HEK293T (cell line): ENCODE results near the gene NELFA.

Source experiments
- CTCF ChIA-PET: fragments of 350-600 bp; formaldehyde crosslinking; extraction: SDS; loops from one replicate; lab custom pipeline; 2021; ENCODE audit warnings: antibody characterized with exemption, inconsistent platforms; lab: Yijun Ruan, JAX
- POLR2A ChIA-PET: fragments of 350-600 bp; formaldehyde crosslinking; extraction: SDS; loops from one replicate; lab custom pipeline; 2020; ENCODE audit warnings: antibody characterized with exemption, inconsistent platforms; lab: Yijun Ruan, JAX
- DNase-seq: peaks from one replicate; pipeline ENCODE4 v3.0.0; 2012; ENCODE audit warnings: mixed read lengths; ENCODE audit errors: extremely low spot score
- ARNT ChIP-seq: fragments of 450-650 bp; IDR thresholded peaks from 2 replicates; pipeline ENCODE4 v1.6.1; 2017; ENCODE audit warnings: mild to moderate bottlenecking
- BHLHE40 ChIP-seq: fragments of 450-650 bp; IDR thresholded peaks from 2 replicates; pipeline ENCODE4 v1.6.1; 2016; ENCODE audit warnings: mild to moderate bottlenecking, moderate library complexity, borderline replicate concordance
- CTBP1 ChIP-seq: fragments of 450-650 bp; IDR thresholded peaks from 2 replicates; pipeline ENCODE4 v1.6.1; 2016; ENCODE audit warnings: borderline replicate concordance
- ELF4 ChIP-seq: fragments of 450-650 bp; IDR thresholded peaks from 2 replicates; pipeline ENCODE4 v1.6.1; 2017; ENCODE audit warnings: antibody characterized with exemption
- FOXA1 ChIP-seq: fragments of 450-650 bp; IDR thresholded peaks from 2 replicates; pipeline ENCODE4 v1.6.1; 2016; ENCODE audit warnings: mild to moderate bottlenecking
- FOXK2 ChIP-seq: fragments of 450-650 bp; IDR thresholded peaks from 2 replicates; pipeline ENCODE4 v1.6.1; 2016; ENCODE audit warnings: mild to moderate bottlenecking
- FOXM1 ChIP-seq: fragments of 450-650 bp; IDR thresholded peaks from 2 replicates; pipeline ENCODE4 v1.6.1; 2017; ENCODE audit warnings: mild to moderate bottlenecking, borderline replicate concordance
- HDGF ChIP-seq: fragments of 450-650 bp; IDR thresholded peaks from 2 replicates; pipeline ENCODE4 v1.6.1; 2017; ENCODE audit warnings: antibody characterized with exemption, borderline replicate concordance
- L3MBTL2 ChIP-seq: fragments of 450-650 bp; conservative IDR thresholded peaks from 2 replicates; pipeline ENCODE4 v1.6.1; 2016; ENCODE audit warnings: mild to moderate bottlenecking
- LEF1 ChIP-seq: fragments of 450-650 bp; IDR thresholded peaks from 2 replicates; pipeline ENCODE4 v1.6.1; 2017; ENCODE audit warnings: mild to moderate bottlenecking, borderline replicate concordance
- NFRKB ChIP-seq: fragments of 450-650 bp; IDR thresholded peaks from 2 replicates; pipeline ENCODE4 v1.6.1; 2016; ENCODE audit warnings: mild to moderate bottlenecking, moderate library complexity
- PKNOX1 ChIP-seq: fragments of 450-650 bp; IDR thresholded peaks from 2 replicates; pipeline ENCODE4 v1.6.1; 2016
- SP1 ChIP-seq: fragments of 450-650 bp; IDR thresholded peaks from 2 replicates; pipeline ENCODE4 v1.6.1; 2017
- SUZ12 ChIP-seq: fragments of 450-650 bp; IDR thresholded peaks from 2 replicates; pipeline ENCODE4 v1.6.1; 2016; ENCODE audit warnings: mild to moderate bottlenecking
- TARDBP ChIP-seq: fragments of 450-650 bp; IDR thresholded peaks from 2 replicates; pipeline ENCODE4 v1.6.1; 2016
- ZNF384 ChIP-seq: fragments of 450-650 bp; IDR thresholded peaks from 2 replicates; pipeline ENCODE4 v1.6.1; 2016

The NELFA gene

GRCh38 chr4:1956631-1957030 lies 52.1 kb downstream of the NELFA start:
- no peak for DNase-seq
- CTCF ChIA-PET: no interaction called here
- POLR2A ChIA-PET: no interaction called here
- no peak for TF ChIP-seq HDGF
- TF ChIP-seq CTBP1: no peak

DNA sequence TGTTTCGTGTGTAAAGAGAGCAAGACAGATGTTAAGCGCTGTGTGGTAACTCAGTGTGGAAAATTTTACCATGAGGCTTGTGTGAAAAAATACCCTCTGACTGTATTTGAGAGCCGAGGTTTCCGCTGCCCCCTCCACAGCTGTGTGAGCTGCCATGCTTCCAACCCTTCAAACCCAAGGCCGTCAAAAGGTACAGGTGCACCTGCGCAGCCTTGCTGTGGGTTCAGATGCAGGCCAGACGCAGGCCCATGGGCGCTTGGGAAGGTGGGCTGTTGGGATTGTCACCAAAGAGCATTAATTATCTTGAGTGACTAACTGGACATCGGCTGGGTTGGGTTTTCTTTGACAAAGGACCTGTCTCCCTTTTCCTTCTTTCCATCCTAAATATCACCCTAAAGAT lies 55.4 kb downstream of the NELFA start:
- TF ChIP-seq FOXK2: no peak
- no peak for TF ChIP-seq FOXA1
- no peak for TF ChIP-seq BHLHE40
- TF ChIP-seq ZNF384: no peak
- no peak for TF ChIP-seq HDGF
- no peak for TF ChIP-seq LEF1
- TF ChIP-seq ELF4: no peak
- no peak for TF ChIP-seq SUZ12
- TF ChIP-seq TARDBP: no peak
- TF ChIP-seq NFRKB: no peak
- no peak for TF ChIP-seq ARNT
- no peak for TF ChIP-seq PKNOX1
- TF ChIP-seq CTBP1: no peak
- TF ChIP-seq SP1: no peak
- no peak for TF ChIP-seq FOXM1
- TF ChIP-seq L3MBTL2: no peak
- POLR2A ChIA-PET: no interaction called here
- CTCF ChIA-PET: interaction anchor here (0.6 kb wide), 1 partner anchor 27 kb away, joined by 3 read pairs; no protein-coding TSS in a partner anchor
- no peak for DNase-seq

DNA sequence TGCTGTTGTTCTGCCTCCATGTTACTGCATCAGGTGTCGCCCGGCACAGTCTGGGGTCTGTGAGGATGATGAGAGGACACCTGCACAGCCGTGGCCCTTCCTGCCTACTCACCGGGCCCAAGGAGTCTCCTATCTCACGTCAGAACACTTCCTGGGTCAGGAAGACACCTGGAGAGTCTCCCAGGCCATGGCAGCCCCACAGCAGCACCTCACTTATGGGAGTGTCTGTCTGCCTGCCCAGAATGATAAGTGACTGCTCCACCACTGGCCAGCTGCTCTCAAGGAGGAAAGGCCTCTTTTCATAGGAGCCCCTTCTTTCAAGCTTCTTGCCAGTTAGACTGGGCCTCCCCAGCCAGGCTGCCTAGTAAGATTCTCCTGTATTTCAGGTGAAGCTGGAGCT lies 56.1 kb downstream of the NELFA start:
- no peak for TF ChIP-seq LEF1
- TF ChIP-seq ZNF384: no peak
- TF ChIP-seq L3MBTL2: no peak
- no peak for TF ChIP-seq CTBP1
- no peak for TF ChIP-seq TARDBP
- TF ChIP-seq NFRKB: no peak
- ChIA-PET POLR2A (interaction anchor here (1.2 kb wide), 1 partner anchor 10 kb away, joined by 3 read pairs; no protein-coding TSS in a partner anchor), CTCF (no interaction called here)
- no peak for DNase-seq

GRCh38 chr4:1952058-1952700 lies 56.6 kb downstream of the NELFA start:
- CTCF ChIA-PET: no interaction called here
- DNase-seq: no peak
- TF ChIP-seq FOXK2 (no peak), PKNOX1 (no peak), TARDBP (no peak), L3MBTL2 (no peak), BHLHE40 (no peak), ARNT (no peak), SUZ12 (no peak), CTBP1 (no peak), ELF4 (no peak), FOXM1 (no peak)
- POLR2A ChIA-PET: interaction anchor here (1.2 kb wide), 1 partner anchor 9 kb away, joined by 3 read pairs; no protein-coding TSS in a partner anchor

GRCh38 chr4:1950369-1950768 lies 58.4 kb downstream of the NELFA start:
- CTCF ChIA-PET: no interaction called here
- POLR2A ChIA-PET: no interaction called here

More at GRCh38 chr4:1950369-1950768, 58.4 kb downstream of the NELFA start:
- TF ChIP-seq ZNF384: no peak
- no peak for TF ChIP-seq FOXM1
- TF ChIP-seq NFRKB: no peak
- no peak for TF ChIP-seq CTBP1
- TF ChIP-seq BHLHE40: no peak
- TF ChIP-seq TARDBP: no peak
- no peak for TF ChIP-seq FOXA1
- no peak for TF ChIP-seq LEF1
- TF ChIP-seq ELF4: no peak
- no peak for TF ChIP-seq SP1
- TF ChIP-seq L3MBTL2: no peak
- TF ChIP-seq PKNOX1: no peak
- no peak for TF ChIP-seq SUZ12
- no peak for DNase-seq
